ENCODE results near the gene MN1. TPM values are rescaled to one million over a fixed set of nuclear protein-coding genes. Genes with fewer than 3 reads are reported as not detected.

MN1 gene
- total and polyA plus RNA-seq, 2 of the 8 experiments (the other 6 are each of a cell fraction or from before 2014, with no cell fraction given): 3.1 to 4.9 TPM

DNA sequence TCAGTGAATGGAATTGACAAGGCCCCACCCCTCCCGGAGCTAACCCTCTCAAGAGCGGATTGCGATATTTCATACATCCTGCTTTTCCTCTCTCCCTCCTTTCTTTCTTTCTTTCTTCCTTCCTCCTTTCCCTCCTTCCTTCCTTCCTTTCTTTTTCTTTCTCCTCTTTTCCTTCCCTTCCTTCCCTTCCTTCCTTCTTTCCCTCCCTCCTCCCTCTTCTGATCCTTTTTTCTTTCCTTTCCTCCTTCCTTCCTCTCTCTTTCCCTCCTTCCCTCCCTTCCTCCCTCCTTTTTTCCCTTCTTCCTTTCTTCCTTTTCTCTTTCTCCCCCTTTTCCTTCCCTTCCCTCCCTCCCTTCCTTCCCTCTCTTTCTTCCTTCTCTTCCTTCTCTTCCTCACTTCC lies 15.0 kb upstream of the MN1 start:
- H2BK12ac ChIP-seq (ENCODE audit: low read depth, low read length): no peak overlapping the region
- H3K23ac ChIP-seq (ENCODE audit: insufficient read length): no peak overlapping the region
- H3K4ac ChIP-seq (replicated peaks; ENCODE audit: insufficient read length, low read depth, low read length): no peak overlapping the region
- H3K9ac ChIP-seq (replicated peaks in 1 of 4; ENCODE audit: extremely low read depth in 1 of 4, low read depth in 3 of 4, low read length in 3 of 4): no peak overlapping the region
- ChIA-PET CTCF (ENCODE audit: partially characterized antibody) (interaction anchor here (1.1 to 1.3 kb wide), 2 partner anchors 11 to 13 kb away, joined by 4 to 5 read pairs; no protein-coding TSS in a partner anchor), POLR2A (ENCODE audit: partially characterized antibody) (no interaction called here)
- no peak overlapping the region for H3K18ac ChIP-seq (ENCODE audit: extremely low read depth, low read length)
- H2BK5ac ChIP-seq (ENCODE audit: low read depth, low read length): no peak overlapping the region
- no peaks in the 10 kb centered on the region for H4K20me1 ChIP-seq (replicated peaks in 1 of 2; ENCODE audit: control insufficient read depth in 1 of 2, insufficient read depth in 2 of 2, low read length in 2 of 2)
- no peak overlapping the region for H2BK20ac ChIP-seq (ENCODE audit: low read length)
- no peak overlapping the region for H2BK120ac ChIP-seq (replicated peaks; ENCODE audit: low read depth, low read length)
- FAIRE-seq (no peak), DNase-seq (ENCODE audit: low read depth in 1 of 2, low spot score in 2 of 2) (no peak)
- H3K4me3 ChIP-seq (ENCODE audit: extremely low read depth in 1 of 4, insufficient read depth in 2 of 4, low read depth in 3 of 4, low read length in 4 of 4): no peak overlapping the region
- H2BK15ac ChIP-seq (ENCODE audit: low read length): no peak overlapping the region
- 97% methylated on average over 3 of the region's 3 CpGs; no CpG with 5 or more reads in 1 of the 2 experiments for WGBS, 2 experiments (ENCODE audit: extremely low coverage in 1 of 2, insufficient coverage in 1 of 2, insufficient read length in 1 of 2, insufficient replicate concordance in 2 of 2, low coverage in 1 of 2, low lambda C conversion rate in 2 of 2, missing lambda C conversion rate in 1 of 2)
- H4K8ac ChIP-seq (ENCODE audit: extremely low read depth, insufficient read depth, low read length): no peak overlapping the region
- peaks cover 0 to 6% (median 2%) of the 10 kb centered on the region in 4 experiments; a peak in 3 of 7 replicates for H3K4me1 ChIP-seq (replicated peaks in 1 of 4; ENCODE audit: control insufficient read depth in 3 of 4, insufficient read depth in 4 of 4, low read length in 3 of 4)
- H3K4me2 ChIP-seq (ENCODE audit: insufficient read depth in 1 of 2, low read depth in 2 of 2, low read length in 2 of 2): no peak overlapping the region
- H4K91ac ChIP-seq (replicated peaks; ENCODE audit: insufficient read length, low read length): no peak overlapping the region
- no peaks in the 10 kb centered on the region for H3K23me2 ChIP-seq (ENCODE audit: low read depth, low read length)
- no peaks in the 10 kb centered on the region for H3K27me3 ChIP-seq (replicated peaks in 1 of 4; ENCODE audit: control insufficient read depth in 3 of 4, extremely low read depth in 1 of 4, insufficient read depth in 3 of 4, low read length in 3 of 4)
- H3K36me3 ChIP-seq (ENCODE audit: control insufficient read depth in 2 of 4, insufficient read depth in 4 of 4, low read length in 3 of 4): no peaks in the 10 kb centered on the region
- no peak overlapping the region for H4K5ac ChIP-seq (ENCODE audit: insufficient read length, low read depth, low read length)
- H2AFZ ChIP-seq (ENCODE audit: low read length): no peak overlapping the region
- no peaks in the 10 kb centered on the region for H3K9me3 ChIP-seq (ENCODE audit: insufficient read depth in 2 of 2, low read depth in 1 of 2, low read length in 1 of 2)
- no peaks in the 10 kb centered on the region for H3K79me2 ChIP-seq (ENCODE audit: control insufficient read depth in 1 of 2, insufficient read depth in 2 of 2, low read length in 2 of 2)
- no peak overlapping the region for H3K14ac ChIP-seq (ENCODE audit: insufficient read length)
- no peaks in the 10 kb centered on the region for H3K79me1 ChIP-seq (ENCODE audit: low read depth, low read length)
- no peak overlapping the region for H3K27ac ChIP-seq (ENCODE audit: low read depth, low read length)
- no peak overlapping the region for H3K56ac ChIP-seq (replicated peaks; ENCODE audit: insufficient read length, low read depth, low read length)
- no peak overlapping the region; the same call in 1 of the 2 replicates for H2AK5ac ChIP-seq (ENCODE audit: low read depth, low read length)
- TF ChIP-seq, protein P1, sequence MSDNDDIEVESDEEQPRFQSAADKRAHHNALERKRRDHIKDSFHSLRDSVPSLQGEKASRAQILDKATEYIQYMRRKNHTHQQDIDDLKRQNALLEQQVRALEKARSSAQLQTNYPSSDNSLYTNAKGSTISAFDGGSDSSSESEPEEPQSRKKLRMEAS (IDR thresholded peaks at IDR 0.05): no peak
- TF ChIP-seq, protein P2, sequence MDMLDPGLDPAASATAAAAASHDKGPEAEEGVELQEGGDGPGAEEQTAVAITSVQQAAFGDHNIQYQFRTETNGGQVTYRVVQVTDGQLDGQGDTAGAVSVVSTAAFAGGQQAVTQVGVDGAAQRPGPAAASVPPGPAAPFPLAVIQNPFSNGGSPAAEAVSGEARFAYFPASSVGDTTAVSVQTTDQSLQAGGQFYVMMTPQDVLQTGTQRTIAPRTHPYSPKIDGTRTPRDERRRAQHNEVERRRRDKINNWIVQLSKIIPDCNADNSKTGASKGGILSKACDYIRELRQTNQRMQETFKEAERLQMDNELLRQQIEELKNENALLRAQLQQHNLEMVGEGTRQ (IDR thresholded peaks at IDR 0.05; ENCODE audit: low read length): no peak
- TF ChIP-seq TBP (IDR thresholded peaks at IDR 0.05; ENCODE audit: low read depth, low read length) (no peak), EP300 (IDR thresholded peaks at IDR 0.05; ENCODE audit: borderline replicate concordance in 1 of 2, low read depth in 2 of 2, low read length in 2 of 2) (no peak), TEAD4 (IDR thresholded peaks at IDR 0.05; ENCODE audit: low read depth, low read length) (no peak), RXRA (IDR thresholded peaks at IDR 0.05; ENCODE audit: insufficient read depth, low read depth, low read length) (no peak), SUZ12 (IDR thresholded peaks at IDR 0.05; ENCODE audit: low read length) (no peak), KDM4A (IDR thresholded peaks at IDR 0.05; ENCODE audit: low read depth, low read length, severe bottlenecking) (no peak), RNF2 (IDR thresholded peaks at IDR 0.05; ENCODE audit: borderline replicate concordance, low read depth, low read length, missing control alignments, poor library complexity, severe bottlenecking) (no peak), POLR2A (IDR thresholded peaks at IDR 0.05; ENCODE audit: control extremely low read depth in 1 of 2, low read depth in 2 of 2, low read length in 2 of 2) (no peak), GTF2F1 (IDR thresholded peaks at IDR 0.05; ENCODE audit: borderline replicate concordance, low read depth, low read length) (no peak)
- TF ChIP-seq, protein P3, sequence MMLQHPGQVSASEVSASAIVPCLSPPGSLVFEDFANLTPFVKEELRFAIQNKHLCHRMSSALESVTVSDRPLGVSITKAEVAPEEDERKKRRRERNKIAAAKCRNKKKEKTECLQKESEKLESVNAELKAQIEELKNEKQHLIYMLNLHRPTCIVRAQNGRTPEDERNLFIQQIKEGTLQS (IDR thresholded peaks at IDR 0.05; ENCODE audit: insufficient read depth, low read depth, low read length): no peak
